ENCODE results near the gene BOC.

The BOC gene

DNA sequence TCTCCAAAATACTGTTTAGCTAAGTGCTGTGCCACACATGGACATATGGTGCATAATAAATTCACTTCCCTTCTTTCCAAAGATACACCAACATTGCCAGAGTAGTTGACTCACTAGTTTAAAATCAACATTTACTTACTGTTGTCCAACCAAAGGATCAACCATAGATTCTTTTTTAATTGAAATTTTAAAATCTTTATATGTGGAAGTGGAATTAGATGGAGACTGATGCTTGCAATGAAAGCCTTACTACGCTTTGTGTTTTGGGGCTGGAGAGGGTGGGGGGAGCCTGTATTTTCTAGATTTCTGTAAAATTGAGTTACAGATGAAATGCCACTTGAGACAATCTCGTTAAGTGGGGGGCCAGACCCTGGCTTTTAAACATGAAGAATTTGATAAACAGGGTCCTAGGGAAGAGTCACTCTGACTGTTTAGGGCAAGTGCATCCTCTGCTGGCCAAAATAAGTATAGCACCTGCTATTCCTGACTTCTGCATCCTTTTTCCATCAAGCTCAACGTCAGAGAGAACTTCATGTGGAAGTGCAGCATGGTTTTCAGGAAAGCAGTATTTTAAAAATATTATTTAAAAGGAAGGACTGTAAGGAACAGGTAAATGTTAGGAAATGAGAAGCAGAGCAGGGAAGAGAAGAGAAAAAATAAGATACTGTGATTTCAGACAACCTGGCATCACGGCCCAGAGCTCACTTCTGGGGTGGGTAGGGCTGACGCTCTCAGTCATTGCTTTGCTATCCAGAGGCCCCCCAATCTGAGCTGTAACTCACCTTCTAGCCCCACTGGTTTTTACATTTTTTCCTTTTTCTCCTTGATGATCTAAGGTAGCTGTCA lies 76.7 kb downstream of the BOC start:
- peak; percentile 12 for DNase-seq (ENCODE audit: low read depth)

DNA sequence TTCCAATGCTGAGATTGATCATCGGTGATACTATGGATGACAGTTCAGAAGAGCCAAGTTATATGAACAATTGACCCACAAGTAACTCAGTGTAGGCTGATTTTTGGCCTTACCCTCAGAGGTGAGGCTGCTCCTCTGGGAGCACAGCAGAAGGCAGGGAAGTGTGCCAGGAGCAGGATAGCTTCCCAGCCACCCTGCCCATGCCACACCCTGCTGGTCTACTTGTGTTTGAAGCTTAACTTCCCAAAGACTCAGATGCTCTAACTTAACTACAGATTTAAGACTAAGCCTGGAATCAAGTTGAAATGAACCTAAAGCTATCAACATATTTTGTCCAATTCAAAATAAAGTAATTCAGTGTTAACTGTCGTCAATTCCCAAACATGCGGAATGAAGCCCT lies 77.5 kb downstream of the BOC start:
- DNase-seq (ENCODE audit: low read depth) = no peak

- no peak for DNase-seq (ENCODE audit: low read depth)
Observed at GRCh38 chr3:113291572-113291971, 80.2 kb downstream of the BOC start.

- no peak for DNase-seq (ENCODE audit: low read depth)
Observed at GRCh38 chr3:113292933-113293332, 81.6 kb downstream of the BOC start.

- no peak for DNase-seq (ENCODE audit: low read depth)
Observed at GRCh38 chr3:113293348-113293747, 82.0 kb downstream of the BOC start.

DNA sequence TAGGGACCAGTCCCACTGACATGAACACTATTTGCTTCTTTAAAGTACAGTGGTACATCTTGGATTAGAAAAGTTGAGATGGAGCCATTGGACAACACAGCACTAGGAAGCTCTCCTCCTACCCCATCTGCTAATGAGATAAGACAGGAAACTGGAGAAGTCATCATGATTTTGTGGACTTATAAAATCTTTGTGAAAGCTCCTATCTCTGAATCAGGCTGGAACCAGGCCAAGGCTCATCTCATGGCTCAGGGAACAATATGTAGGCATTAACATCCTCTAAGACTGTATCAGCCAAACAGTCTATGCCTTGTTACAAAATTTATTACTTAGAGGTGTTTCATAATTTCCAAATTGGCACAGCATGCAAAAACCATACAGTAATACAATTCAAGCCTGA lies 84.1 kb downstream of the BOC start:
- DNase-seq (ENCODE audit: low read depth) = no peak

DNA sequence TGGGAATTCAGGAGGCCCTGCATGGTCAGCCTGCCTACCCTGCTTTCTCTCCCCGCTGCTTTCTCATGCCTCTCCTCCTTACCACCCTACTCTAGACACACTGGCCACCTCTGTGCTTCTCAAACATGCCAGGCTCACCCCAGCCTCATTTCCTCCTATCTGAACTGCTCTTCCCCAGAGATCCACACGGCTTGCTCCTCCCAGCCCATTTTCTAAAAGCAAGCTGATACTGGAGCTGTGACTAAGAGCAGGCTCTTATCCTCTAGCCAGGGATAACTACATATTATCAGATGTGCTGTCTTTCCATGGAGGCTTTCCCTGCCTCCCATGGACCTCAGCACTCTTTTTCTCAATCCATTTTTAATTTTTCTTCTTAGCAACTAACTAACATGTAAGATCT lies 85.9 kb downstream of the BOC start:
- no peak for DNase-seq (ENCODE audit: low read depth)

DNA sequence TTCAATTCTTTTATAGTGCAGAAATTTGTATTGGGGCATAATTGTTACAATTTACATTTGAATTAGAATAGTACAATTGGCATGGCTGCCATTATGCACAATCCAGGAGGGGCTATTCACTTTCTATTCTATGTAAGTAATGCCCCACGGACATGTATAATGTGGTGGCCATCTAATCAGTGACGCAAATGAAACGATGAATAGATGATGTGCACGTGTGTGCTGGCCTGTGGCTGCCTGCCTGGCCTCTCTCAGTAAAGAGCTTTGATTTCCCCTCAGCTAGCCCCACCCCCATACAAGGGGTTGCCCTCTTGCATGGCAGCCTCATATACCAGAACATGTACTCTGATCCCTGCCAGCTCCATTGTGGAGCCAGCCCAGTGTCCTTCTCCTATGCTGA lies 86.5 kb downstream of the BOC start:
- DNase-seq (ENCODE audit: low read depth) = no peak

- DNase-seq (ENCODE audit: low read depth) = no peak
Observed at GRCh38 chr3:113300596-113300995, 89.2 kb downstream of the BOC start.

DNA sequence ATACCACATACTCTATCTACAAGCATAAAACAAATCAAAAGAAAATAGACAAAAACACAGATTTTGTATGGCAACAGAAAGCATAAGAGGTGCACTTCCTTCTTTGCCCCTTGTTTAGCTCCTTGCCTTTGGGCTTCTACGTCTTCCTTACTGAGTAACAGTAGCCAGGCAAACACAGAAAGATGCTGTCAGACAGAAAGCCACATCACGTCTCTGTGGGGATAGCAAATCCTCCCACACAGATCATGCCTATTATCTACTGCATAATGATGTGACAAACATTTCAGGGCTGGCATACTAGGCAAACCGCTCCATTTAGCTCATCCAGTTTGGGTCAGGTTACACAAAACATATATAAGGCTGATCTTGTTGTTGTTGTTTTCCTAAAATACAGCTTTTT lies 92.7 kb downstream of the BOC start:
- no peak for DNase-seq (ENCODE audit: low read depth)

DNA sequence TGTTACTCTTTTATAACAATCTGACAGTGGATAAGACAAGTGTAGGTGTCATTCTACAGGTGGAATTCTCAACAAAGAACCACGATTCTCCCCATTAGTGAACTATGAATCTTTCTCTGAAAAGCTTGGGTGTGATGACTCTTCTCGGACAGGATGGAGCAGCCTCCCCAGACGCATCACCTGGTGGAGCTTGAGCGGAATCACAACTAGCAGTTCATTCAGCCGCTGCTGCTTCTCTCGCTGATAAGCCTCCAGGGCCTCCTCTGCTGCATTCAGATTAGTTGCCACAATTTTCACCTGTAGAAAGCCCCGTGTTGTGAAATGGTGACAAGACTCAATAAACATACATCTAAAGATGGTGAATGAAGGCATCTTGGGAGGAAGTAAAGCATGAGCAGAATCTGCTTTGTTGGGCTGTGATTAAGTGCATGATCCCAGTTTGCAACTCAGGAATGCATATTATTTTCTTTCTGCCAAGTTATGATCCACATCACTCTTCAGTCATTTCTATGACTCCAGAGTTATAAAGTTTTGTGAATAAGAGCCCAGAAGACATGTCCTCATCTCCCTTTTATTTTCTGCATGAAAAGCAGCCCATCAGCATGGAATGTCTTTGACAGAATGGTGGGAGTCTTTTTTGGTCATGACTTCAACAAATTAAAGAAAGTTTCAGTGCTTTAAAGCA lies 93.6 kb downstream of the BOC start:
- DNase-seq (ENCODE audit: low read depth) = no peak

DNA sequence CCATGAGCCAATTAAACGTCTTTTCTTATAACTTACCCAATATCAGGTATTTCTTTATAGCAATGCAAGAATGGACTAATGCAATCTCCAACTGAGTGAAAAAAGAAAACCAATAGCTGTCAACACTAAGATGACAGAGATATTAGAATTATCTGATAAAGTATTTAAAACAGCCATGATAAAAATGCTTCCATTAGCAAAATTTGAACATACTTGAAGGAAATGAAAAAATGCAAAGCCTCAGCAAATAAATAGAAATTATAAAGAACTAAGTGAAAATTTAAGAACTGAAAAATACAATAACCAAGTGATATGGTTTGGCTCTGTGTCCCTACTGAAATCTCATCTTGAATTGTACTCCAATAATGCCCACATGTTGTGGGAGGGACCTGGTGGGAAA lies 99.6 kb downstream of the BOC start:
- DNase-seq (ENCODE audit: low read depth) = no peak

GRCh38 chr3:113312416-113312815 lies 101.1 kb downstream of the BOC start:
- no peak for DNase-seq (ENCODE audit: low read depth)

DNA sequence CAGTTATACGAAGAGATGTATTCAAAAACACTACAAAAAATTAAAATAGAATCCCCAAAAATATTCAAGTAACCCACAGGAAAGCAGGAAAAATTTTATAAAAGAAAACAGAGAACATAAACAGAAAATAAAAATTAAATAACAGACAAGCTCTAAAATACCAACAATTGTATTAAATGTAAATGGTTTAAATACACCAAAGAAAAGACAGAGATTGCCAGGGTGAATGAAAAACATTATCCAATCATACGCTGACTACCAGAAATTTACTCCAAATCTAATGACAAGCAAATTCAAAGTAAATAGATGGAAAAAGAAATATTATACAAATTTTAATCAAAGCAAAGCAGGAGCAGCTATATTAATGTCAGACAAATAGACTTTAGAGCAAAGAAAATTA lies 103.6 kb downstream of the BOC start:
- no peak for DNase-seq (ENCODE audit: low read depth)

GRCh38 chr3:113329757-113330156 lies 118.4 kb downstream of the BOC start:
- DNase-seq (ENCODE audit: low read depth) = no peak

DNA sequence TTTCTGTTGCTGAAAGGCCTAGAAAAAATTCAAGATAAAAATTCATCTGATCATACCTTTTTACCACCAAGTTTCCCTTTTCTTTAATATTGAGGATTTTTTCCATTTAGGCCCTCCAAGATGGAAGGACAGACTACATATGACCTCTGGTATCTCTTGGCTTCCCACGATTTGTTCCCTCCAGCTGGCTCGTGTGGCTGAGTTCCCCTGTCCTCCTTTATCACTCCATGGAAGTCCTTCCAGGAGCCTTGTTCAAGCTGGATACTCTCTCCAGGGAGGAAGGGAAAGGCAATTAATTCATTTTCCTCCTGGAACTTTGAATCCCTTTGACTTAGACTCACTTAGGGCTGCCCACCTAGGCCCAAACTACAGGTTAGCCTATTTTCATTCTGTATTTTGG lies 119.4 kb downstream of the BOC start:
- DNase-seq (ENCODE audit: low read depth) = no peak

- no peak for DNase-seq (ENCODE audit: low read depth)
Observed at GRCh38 chr3:113331187-113331586, 119.8 kb downstream of the BOC start.

All from stimulated activated CD8-positive, alpha-beta memory T cell treated with anti-CD3 and anti-CD28 coated beads, Interleukin-4, amount 100 ng/mL, for 24 hours (primary cell).